ENCODE results near the gene NPW. TPM values are rescaled to one million over a fixed set of nuclear protein-coding genes. Genes with fewer than 3 reads are reported as not detected.

NPW gene
- total and polyA plus RNA-seq, 8 donors = 0.43 to 2.7 (median 0.82) TPM

DNA sequence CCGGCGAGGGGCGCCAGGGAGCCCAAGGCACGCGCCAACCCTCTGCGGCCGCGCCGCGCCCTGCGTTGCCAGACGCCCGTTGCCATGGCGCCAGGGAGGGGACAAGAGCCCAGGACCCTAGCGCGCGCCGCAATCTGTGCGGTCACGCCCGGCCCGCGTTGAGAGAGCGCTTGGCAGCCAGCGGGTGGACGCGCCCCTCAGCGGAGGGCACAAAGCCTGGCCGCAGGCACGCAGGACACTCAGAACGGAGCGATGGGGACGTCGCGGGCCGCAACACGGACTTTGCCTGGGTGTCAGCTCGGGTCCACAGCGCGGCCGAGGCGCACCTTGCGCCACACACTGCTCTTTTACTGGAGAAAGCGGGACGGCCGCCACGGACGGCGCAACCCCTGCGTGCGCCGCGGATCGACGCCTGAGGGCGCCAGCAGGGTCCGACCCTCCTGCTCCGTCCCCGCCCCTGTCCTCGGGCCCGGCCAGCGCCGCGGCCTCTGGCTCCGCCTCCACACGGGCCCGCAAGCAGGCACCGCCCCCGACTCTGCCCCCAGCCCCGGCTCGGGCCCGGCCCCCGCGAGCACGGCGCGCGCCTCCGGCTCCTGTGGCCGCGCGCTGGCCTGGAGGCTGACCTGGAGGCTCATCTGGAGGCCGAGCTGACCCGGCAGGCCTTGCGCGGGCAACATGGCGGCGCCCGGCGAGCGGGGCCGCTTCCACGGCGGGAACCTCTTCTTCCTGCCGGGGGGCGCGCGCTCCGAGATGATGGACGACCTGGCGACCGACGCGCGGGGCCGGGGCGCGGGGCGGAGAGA is 35.8 kb upstream of the NPW start, which contains the start of gene GFER:
Gene GFER (plus strand): TSS at position 650 of the 803 bp plus-strand sequence. CDS start 26 bp downstream, at position 676.
- peaks cover 0 to 3% (median 0%) of the 10 kb centered on the region in 3 donors for H3K36me3 ChIP-seq
- no peaks in the 10 kb centered on the region for H3K27me3 ChIP-seq
- intact Hi-C loops (cut with DNase I) = no loop called here
- H3K4me1 ChIP-seq = peaks cover under 1 to 17% (median 12%) of the 10 kb centered on the region in 3 donors
- DNase-seq (peak; percentile 89 to 96 (median 94)), FAIRE-seq (no peak), ATAC-seq (peak; percentile 81 to 90 (median 84))
- TF ChIP-seq, protein P1, sequence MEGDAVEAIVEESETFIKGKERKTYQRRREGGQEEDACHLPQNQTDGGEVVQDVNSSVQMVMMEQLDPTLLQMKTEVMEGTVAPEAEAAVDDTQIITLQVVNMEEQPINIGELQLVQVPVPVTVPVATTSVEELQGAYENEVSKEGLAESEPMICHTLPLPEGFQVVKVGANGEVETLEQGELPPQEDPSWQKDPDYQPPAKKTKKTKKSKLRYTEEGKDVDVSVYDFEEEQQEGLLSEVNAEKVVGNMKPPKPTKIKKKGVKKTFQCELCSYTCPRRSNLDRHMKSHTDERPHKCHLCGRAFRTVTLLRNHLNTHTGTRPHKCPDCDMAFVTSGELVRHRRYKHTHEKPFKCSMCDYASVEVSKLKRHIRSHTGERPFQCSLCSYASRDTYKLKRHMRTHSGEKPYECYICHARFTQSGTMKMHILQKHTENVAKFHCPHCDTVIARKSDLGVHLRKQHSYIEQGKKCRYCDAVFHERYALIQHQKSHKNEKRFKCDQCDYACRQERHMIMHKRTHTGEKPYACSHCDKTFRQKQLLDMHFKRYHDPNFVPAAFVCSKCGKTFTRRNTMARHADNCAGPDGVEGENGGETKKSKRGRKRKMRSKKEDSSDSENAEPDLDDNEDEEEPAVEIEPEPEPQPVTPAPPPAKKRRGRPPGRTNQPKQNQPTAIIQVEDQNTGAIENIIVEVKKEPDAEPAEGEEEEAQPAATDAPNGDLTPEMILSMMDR (IDR thresholded peaks at IDR 0.05) = peak in 1 of 4 donors; percentile 17
- peak within 1 kb of the TSS; percentile 84 to 95 (median 94) for H3K4me3 ChIP-seq
- H3K27ac ChIP-seq = peak within 1 kb of the TSS; percentile 47 to 78 (median 69)
- H3K9me3 ChIP-seq = no peaks in the 10 kb centered on the region
- WGBS, 2 donors = 0 to 1% methylated on average over 82 to 109 of the region's 109 CpGs

DNA sequence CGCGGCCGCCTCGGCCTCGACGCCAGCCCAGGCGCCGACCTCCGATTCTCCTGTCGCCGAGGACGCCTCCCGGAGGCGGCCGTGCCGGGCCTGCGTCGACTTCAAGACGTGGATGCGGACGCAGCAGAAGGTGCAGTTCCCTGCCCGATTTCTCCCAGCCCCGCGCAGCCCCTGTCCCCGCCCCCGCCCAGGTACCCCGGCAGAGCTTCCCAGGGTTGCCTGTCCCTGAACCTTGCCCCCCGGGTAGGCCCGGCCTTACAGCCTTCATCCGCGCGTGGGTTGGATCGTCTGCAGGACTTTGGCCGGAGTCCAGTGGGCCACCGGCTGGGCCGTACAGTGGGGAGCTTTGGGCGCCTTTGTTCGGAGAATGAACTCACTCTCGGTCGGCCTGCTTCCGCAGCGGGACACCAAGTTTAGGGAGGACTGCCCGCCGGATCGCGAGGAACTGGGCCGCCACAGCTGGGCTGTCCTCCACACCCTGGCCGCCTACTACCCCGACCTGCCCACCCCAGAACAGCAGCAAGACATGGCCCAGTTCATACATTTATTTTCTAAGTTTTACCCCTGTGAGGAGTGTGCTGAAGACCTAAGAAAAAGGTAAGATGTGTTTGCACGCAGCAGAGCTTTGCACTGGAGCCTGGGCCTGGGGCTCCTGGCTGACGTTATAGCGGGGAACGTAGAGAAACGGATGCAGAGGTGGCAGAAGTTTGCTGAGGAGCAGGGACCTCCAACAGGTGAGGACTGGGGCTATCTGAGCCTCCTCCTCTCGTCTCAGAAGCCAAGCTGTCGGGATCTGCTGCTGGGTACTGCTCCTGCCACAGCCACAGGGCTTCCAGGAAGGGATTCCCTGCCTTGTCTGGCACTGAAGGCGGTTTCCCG is 35.0 kb upstream of the NPW start:
- Histone ChIP-seq H3K27me3 (no peaks in the 10 kb centered on the region), H3K36me3 (peaks cover 0 to 3% (median 0%) of the 10 kb centered on the region in 3 donors), H3K4me1 (peaks cover 7 to 20% (median 16%) of the 10 kb centered on the region in 3 donors), H3K27ac (peak overlapping the region; percentile 47 to 78 (median 69)), H3K9me3 (no peaks in the 10 kb centered on the region), H3K4me3 (peak overlapping the region; percentile 84 to 95 (median 94))
- FAIRE-seq (no peak), DNase-seq (peak in 3 of 6 donors; percentile 56 to 82 (median 76)), ATAC-seq (peak in 1 of 4 donors; percentile 3)
- 9 to 12% methylated on average over 38 to 58 of the region's 58 CpGs for WGBS, 2 donors
- intact Hi-C loops (cut with DNase I) = no loop called here
- TF ChIP-seq, protein P1 (IDR thresholded peaks at IDR 0.05) = no peak

DNA sequence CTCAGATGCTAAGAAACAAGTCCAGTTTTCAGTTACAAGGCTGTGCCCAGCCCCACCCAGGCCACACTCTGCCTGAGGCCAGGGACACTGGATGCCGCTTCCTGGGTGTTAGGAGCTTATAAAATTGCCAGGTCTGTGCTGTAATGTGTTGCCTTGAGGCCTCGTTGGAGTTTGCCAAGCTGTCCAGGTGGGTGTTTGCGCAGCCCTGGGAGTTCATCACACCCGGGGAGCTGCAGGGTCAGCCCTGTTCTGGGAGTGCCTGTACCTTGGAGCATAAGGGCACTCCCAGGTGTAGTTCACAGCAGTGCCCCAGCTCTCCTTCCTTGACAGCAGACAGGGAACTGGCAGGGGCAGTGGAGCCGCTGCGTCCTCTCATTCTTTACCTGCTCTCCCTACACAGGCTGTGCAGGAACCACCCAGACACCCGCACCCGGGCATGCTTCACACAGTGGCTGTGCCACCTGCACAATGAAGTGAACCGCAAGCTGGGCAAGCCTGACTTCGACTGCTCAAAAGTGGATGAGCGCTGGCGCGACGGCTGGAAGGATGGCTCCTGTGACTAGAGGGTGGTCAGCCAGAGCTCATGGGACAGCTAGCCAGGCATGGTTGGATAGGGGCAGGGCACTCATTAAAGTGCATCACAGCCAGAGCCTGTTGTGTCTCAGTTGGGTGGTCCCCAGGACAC is 34.0 kb upstream of the NPW start:
- no peak for ATAC-seq
- WGBS, 2 donors = 89 to 92% methylated on average over 14 of the region's 14 CpGs
- FAIRE-seq = no peak

DNA sequence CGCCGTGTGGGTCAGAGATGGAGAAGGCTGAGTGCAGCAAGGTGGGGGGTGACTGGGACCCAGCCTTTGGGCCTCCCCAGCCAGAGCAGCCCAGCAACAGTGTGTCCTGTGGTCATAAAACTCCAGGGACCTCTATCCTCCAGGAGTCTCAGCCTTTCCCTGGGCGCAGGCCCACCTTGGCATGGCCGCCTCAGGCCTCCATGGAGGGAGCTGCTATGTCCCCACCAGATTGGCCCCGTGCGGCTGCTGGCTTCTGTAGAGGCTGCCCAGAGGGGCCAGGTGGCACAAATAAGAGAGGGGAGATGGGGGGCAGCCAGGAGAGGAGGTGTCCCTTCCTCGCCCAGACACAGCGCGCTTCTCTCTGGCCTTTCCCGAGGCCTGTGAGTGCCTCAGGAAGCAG is 32.4 kb upstream of the NPW start:
- TF ChIP-seq, protein P1 (IDR thresholded peaks at IDR 0.05) = no peak
- H3K4me3 ChIP-seq = no peak overlapping the region
- no peak for FAIRE-seq
- 92 to 95% methylated on average over 10 of the region's 10 CpGs for WGBS, 2 donors
- H3K4me1 ChIP-seq = peaks cover 14 to 27% (median 22%) of the 10 kb centered on the region in 3 donors
- H3K27me3 ChIP-seq = peaks cover 0 to 11% (median 0%) of the 10 kb centered on the region in 4 donors
- no peaks in the 10 kb centered on the region for H3K9me3 ChIP-seq
- intact Hi-C loops (cut with DNase I) = no loop called here
- DNase-seq = peak in 1 of 6 donors; percentile 77
- ATAC-seq = no peak
- H3K27ac ChIP-seq = no peak overlapping the region
- peaks cover 0 to 3% (median 0%) of the 10 kb centered on the region in 3 donors for H3K36me3 ChIP-seq

More for the DNA sequence above, 34.0 kb upstream of the NPW start:
- peaks cover 0 to 3% (median 0%) of the 10 kb centered on the region in 3 donors for H3K36me3 ChIP-seq
- H3K9me3 ChIP-seq = no peaks in the 10 kb centered on the region
- peaks cover 11 to 20% (median 16%) of the 10 kb centered on the region in 3 donors for H3K4me1 ChIP-seq
- DNase-seq = peak in 1 of 6 donors; percentile 67
- intact Hi-C loops (cut with DNase I) = no loop called here
- H3K27ac ChIP-seq = no peak overlapping the region
- H3K4me3 ChIP-seq = no peak overlapping the region
- peaks cover 0 to 3% (median 0%) of the 10 kb centered on the region in 4 donors for H3K27me3 ChIP-seq
- TF ChIP-seq, protein P1 (IDR thresholded peaks at IDR 0.05) = no peak
